ENCODE data around the gene ERC1.

DNA sequence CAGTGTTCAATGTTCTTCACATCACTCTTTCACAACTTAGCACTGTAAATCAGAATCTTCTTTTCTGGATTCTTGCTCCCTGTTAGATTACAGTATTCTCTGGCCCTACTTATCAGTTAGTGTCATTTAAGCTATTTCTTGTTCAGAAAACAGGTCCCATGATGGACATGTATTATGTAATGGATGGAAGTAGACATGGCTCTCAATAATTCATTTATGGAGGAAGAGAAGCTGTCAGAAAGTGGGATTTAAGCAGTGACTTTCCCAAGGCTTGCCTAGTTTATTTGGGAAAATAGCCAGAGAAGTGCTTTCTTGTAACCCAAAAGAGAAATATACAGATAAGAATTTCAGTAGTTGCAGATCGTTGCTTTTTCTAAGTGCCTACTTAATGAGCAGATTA, 1.6 kb downstream of the ERC1 start:
- TF ChIP-seq EZH2 (IDR thresholded peaks at IDR 0.05), result no peak
- TF ChIP-seq POLR2AphosphoS5 (IDR thresholded peaks at IDR 0.05; ENCODE audit: borderline replicate concordance, low read depth, low read length), result no peak
- no peak for TF ChIP-seq FOXP2 (optimal IDR thresholded peaks at IDR 0.05; ENCODE audit: control extremely low read depth, extremely low read length, insufficient read depth)
